ENCODE results near the gene BHLHE41. TPM values are rescaled to one million over a fixed set of nuclear protein-coding genes. Genes with fewer than 3 reads are reported as not detected.
A peak's percentile ranks its signal among the peaks of the same experiment; 100 is the strongest.

Gene BHLHE41
- total RNA-seq, 1 experiment from 2014 or later = 7.6 TPM

DNA sequence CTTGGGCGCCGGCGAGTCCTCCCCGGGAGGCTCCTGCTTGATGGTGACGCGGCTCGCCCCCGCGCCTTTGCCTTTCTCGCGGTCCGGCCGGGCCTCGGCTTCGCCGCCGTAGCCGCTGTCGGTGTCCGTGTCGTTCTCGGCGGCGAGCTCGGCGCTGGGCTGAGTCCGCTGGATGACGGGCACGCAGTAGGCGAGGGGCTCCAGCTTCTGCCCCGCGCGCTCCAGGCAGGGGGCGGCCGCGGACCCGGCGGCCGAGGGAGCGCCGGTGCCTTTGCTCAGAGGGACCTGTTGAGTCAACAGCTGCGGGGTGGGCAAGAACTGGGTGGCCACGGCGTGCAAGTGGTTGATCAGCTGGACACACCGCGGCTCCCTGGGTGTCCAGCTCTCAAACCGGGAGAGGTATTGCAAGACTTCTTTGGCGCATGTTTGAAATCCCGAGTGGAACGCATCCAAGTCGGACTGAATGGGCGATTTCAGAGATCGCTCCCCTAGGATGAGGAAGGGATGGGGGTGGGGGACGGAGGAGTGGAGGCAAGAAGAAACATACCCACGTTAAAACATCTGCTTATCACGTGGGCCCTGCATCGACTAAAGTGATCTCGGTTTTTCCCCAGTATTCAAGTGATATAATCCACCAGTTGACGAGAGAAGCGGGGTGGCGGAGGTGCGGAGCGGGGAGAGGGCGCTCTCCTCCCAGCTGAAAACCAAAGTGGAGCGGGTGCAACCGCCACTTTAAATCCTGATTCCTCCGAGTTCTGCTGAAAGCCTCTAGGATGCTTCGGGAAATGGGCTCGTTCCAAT lies 2.0 kb downstream of the BHLHE41 start (continued):
- no peak for TF ChIP-seq AFF4 (CRISPR knock-in tag; IDR thresholded peaks at IDR 0.05; ENCODE audit: borderline replicate concordance)
- TF ChIP-seq, protein P1, sequence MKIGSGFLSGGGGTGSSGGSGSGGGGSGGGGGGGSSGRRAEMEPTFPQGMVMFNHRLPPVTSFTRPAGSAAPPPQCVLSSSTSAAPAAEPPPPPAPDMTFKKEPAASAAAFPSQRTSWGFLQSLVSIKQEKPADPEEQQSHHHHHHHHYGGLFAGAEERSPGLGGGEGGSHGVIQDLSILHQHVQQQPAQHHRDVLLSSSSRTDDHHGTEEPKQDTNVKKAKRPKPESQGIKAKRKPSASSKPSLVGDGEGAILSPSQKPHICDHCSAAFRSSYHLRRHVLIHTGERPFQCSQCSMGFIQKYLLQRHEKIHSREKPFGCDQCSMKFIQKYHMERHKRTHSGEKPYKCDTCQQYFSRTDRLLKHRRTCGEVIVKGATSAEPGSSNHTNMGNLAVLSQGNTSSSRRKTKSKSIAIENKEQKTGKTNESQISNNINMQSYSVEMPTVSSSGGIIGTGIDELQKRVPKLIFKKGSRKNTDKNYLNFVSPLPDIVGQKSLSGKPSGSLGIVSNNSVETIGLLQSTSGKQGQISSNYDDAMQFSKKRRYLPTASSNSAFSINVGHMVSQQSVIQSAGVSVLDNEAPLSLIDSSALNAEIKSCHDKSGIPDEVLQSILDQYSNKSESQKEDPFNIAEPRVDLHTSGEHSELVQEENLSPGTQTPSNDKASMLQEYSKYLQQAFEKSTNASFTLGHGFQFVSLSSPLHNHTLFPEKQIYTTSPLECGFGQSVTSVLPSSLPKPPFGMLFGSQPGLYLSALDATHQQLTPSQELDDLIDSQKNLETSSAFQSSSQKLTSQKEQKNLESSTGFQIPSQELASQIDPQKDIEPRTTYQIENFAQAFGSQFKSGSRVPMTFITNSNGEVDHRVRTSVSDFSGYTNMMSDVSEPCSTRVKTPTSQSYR (CRISPR knock-in tag; IDR thresholded peaks at IDR 0.05) = no peak
- TF ChIP-seq, protein P2, sequence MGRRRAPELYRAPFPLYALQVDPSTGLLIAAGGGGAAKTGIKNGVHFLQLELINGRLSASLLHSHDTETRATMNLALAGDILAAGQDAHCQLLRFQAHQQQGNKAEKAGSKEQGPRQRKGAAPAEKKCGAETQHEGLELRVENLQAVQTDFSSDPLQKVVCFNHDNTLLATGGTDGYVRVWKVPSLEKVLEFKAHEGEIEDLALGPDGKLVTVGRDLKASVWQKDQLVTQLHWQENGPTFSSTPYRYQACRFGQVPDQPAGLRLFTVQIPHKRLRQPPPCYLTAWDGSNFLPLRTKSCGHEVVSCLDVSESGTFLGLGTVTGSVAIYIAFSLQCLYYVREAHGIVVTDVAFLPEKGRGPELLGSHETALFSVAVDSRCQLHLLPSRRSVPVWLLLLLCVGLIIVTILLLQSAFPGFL (CRISPR knock-in tag; IDR thresholded peaks at IDR 0.05; ENCODE audit: borderline replicate concordance) = no peak
- TF ChIP-seq, protein P3, sequence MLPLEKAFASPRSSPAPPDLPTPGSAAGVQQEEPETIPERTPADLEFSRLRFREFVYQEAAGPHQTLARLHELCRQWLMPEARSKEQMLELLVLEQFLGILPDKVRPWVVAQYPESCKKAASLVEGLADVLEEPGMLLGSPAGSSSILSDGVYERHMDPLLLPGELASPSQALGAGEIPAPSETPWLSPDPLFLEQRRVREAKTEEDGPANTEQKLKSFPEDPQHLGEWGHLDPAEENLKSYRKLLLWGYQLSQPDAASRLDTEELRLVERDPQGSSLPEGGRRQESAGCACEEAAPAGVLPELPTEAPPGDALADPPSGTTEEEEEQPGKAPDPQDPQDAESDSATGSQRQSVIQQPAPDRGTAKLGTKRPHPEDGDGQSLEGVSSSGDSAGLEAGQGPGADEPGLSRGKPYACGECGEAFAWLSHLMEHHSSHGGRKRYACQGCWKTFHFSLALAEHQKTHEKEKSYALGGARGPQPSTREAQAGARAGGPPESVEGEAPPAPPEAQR (CRISPR knock-in tag; IDR thresholded peaks at IDR 0.05) = no peak
- TF ChIP-seq SP1 (CRISPR knock-in tag; conservative IDR thresholded peaks at IDR 0.05) = 0 out of 2 replicates have a peak, but pooled peaks have one; percentile 13
- TF ChIP-seq NFE2L1 (CRISPR knock-in tag; IDR thresholded peaks at IDR 0.05) = 0 out of 2 replicates have a peak, but pooled peaks have one; percentile 24
- TF ChIP-seq EMX1 (CRISPR knock-in tag; IDR thresholded peaks at IDR 0.05) = no peak
- TF ChIP-seq, protein P4, sequence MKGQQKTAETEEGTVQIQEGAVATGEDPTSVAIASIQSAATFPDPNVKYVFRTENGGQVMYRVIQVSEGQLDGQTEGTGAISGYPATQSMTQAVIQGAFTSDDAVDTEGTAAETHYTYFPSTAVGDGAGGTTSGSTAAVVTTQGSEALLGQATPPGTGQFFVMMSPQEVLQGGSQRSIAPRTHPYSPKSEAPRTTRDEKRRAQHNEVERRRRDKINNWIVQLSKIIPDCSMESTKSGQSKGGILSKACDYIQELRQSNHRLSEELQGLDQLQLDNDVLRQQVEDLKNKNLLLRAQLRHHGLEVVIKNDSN (CRISPR knock-in tag; IDR thresholded peaks at IDR 0.05) = peak; percentile 27; the same call in 1 of the 2 replicates
- TF ChIP-seq FOXK1 (CRISPR knock-in tag; IDR thresholded peaks at IDR 0.05) = no peak
- no peak for TF ChIP-seq ZNF138 (CRISPR knock-in tag; conservative IDR thresholded peaks at IDR 0.05)
- TF ChIP-seq ZNF396 (CRISPR knock-in tag; IDR thresholded peaks at IDR 0.05; ENCODE audit: borderline replicate concordance) = no peak
- TF ChIP-seq HMGXB4 (CRISPR knock-in tag; IDR thresholded peaks at IDR 0.05) = peak; percentile 61; the same call in 1 of the 2 replicates
- TF ChIP-seq ZNF423 (CRISPR knock-in tag; IDR thresholded peaks at IDR 0.05) = peak; percentile 73; the same call in 1 of the 2 replicates
- TF ChIP-seq, protein P5, sequence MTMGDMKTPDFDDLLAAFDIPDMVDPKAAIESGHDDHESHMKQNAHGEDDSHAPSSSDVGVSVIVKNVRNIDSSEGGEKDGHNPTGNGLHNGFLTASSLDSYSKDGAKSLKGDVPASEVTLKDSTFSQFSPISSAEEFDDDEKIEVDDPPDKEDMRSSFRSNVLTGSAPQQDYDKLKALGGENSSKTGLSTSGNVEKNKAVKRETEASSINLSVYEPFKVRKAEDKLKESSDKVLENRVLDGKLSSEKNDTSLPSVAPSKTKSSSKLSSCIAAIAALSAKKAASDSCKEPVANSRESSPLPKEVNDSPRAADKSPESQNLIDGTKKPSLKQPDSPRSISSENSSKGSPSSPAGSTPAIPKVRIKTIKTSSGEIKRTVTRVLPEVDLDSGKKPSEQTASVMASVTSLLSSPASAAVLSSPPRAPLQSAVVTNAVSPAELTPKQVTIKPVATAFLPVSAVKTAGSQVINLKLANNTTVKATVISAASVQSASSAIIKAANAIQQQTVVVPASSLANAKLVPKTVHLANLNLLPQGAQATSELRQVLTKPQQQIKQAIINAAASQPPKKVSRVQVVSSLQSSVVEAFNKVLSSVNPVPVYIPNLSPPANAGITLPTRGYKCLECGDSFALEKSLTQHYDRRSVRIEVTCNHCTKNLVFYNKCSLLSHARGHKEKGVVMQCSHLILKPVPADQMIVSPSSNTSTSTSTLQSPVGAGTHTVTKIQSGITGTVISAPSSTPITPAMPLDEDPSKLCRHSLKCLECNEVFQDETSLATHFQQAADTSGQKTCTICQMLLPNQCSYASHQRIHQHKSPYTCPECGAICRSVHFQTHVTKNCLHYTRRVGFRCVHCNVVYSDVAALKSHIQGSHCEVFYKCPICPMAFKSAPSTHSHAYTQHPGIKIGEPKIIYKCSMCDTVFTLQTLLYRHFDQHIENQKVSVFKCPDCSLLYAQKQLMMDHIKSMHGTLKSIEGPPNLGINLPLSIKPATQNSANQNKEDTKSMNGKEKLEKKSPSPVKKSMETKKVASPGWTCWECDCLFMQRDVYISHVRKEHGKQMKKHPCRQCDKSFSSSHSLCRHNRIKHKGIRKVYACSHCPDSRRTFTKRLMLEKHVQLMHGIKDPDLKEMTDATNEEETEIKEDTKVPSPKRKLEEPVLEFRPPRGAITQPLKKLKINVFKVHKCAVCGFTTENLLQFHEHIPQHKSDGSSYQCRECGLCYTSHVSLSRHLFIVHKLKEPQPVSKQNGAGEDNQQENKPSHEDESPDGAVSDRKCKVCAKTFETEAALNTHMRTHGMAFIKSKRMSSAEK (CRISPR knock-in tag; IDR thresholded peaks at IDR 0.05; ENCODE audit: borderline replicate concordance) = no peak
- no peak for TF ChIP-seq KAT7 (CRISPR knock-in tag; IDR thresholded peaks at IDR 0.05; ENCODE audit: borderline replicate concordance)

Data from WTC11 (cell line).